Measurements from ENCODE around the gene SUGCT.
A peak's percentile ranks its signal among the peaks of the same experiment; 100 is the strongest.

SUGCT gene

DNA sequence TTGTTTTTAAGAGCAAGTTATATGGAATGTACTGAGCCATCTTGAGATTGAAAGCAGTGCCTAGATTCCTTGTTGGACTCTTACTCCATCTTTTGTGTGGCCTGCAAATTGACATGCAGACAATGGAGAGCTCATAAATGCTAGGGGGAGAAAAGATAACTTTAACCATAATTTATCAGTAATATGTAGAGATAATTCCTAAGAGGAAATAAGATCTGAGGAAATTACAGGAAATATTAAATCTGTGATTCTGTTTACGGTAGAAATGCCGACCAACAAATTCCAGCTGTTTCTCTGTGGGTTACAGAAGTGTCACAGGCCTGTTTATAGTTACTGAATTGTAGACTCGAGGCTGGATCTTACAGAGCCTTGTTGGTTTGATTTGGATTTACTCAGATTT is 348.0 kb downstream of the SUGCT start:
- DNase-seq: no peak

DNA sequence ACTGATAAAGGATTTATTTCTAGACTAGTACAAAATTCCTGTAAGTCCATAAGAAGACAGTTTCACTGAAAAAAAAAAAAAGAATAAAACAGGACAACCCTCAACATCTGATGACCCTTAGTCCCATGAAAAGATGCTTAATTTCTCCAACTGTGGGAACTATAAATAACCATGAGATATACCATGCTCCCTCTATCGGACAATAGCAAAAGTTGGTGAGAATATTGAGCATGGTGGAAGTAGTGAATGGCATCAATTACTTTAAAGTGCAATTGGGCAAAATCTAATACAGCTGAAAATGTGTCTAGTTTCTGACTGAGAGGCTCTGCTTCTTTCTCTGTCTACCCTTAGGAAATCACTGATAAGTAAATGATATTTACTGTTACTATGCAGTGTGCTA is 348.8 kb downstream of the SUGCT start:
- DNase-seq: no peak

- DNase-seq: peak; percentile 27
Measured at GRCh38 chr7:40489844-40490602, 355.2 kb downstream of the SUGCT start.

- peak; percentile 81 for DNase-seq
Measured at GRCh38 chr7:40490603-40490924, 355.8 kb downstream of the SUGCT start.

DNA sequence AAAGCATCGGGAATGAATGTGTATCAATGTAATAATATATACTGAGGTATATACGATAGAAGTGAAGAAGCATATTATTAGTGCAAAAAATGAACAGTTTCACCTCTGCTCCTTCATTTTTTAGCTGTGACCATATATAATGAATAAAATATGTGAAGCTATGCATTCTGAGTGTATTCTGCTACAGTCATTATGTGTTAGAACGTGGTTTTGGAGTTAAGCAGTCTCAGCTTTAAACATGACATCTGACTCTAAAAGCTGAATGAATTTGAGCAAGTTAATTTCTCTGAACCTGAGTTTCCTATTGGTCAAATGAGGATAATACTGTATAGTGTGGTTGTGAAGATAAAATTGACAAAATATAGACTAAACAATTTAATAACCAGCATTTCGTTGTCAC is 358.1 kb downstream of the SUGCT start:
- peak; percentile 66 for DNase-seq

GRCh38 chr7:40493609-40494051 is 358.8 kb downstream of the SUGCT start:
- peak; percentile 96 for DNase-seq

GRCh38 chr7:40498924-40499510 is 364.2 kb downstream of the SUGCT start:
- peak; percentile 63 for DNase-seq

- DNase-seq: peak; percentile 90
Measured at GRCh38 chr7:40499718-40500117, 364.9 kb downstream of the SUGCT start.

GRCh38 chr7:40500219-40500618 is 365.4 kb downstream of the SUGCT start:
- no peak for DNase-seq

DNA sequence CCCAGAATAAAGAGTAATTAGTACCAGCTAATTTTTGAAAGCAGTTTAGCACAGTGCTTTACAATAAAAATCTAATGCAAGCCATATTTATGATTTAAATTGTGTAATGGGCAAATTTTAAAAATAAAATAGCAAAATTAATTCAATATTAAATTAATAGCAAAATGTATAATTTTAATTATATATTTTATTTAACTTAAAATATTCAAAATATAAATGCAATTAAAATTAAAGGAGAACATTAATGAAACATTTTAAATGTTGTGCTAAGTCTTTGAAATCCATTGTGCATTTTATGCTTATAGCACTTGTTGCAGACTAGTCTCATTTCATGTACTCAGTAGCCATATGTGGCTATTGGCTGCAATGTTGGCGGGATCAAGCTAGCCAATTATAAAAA is 367.6 kb downstream of the SUGCT start:
- no peak for DNase-seq

GRCh38 chr7:40506158-40506557 is 371.4 kb downstream of the SUGCT start:
- no peak for DNase-seq

- DNase-seq: no peak
Measured at GRCh38 chr7:40507166-40507565, 372.4 kb downstream of the SUGCT start.

DNA sequence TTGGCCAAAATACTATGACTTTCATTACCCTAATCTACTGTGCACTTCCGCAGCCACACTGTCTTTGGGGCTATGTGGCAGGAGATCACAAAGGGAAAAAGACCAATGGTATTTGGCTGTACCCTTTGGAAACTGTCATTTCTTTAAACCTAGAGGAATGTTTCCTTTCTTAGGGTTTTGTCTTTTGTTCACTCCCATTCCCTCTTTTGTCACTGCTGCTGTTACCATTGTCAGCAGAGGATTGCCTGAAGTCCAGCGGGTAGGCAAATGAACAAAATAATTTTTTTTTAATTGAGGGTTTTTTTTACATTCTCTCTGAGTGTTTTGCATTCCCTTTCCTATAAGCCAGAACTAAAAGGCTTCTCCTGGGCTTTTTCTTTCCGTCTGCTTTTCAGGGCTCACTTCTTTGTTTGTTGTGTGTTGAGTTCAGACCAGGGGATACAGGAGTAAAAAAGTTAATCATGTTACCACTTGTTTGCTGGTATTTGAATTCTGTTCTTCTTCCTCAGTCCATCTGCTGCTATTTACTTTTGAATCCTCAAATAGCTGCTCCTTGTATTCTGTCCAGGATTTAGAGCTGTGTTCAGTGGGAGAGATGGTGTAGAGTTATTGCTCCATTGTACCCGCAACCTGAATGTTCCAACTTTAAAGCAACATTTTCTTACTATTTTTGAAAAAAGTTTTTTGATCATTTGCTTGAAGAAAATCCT is 374.6 kb downstream of the SUGCT start:
- no peak for DNase-seq

- DNase-seq: peak; percentile 59
Measured at GRCh38 chr7:40516376-40516775, 381.6 kb downstream of the SUGCT start.

DNA sequence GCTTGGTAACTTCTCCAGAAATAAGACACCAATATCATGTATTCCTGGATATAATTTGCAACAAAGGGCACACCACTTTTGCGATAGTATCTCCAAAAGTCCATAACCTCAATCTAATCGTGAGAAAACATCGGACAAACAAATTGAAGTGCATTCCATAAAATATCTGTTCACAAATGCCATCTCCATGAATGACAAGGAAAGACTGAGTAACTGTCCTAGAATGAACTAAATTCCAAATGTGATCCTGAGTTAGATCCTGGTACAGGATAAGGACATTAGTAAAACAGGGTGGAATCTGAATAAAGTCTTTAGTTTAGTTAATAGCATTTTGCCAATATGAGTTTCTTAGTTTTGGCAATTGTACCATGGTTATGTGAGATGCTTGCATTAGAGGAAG is 384.2 kb downstream of the SUGCT start:
- no peak for DNase-seq

DNA sequence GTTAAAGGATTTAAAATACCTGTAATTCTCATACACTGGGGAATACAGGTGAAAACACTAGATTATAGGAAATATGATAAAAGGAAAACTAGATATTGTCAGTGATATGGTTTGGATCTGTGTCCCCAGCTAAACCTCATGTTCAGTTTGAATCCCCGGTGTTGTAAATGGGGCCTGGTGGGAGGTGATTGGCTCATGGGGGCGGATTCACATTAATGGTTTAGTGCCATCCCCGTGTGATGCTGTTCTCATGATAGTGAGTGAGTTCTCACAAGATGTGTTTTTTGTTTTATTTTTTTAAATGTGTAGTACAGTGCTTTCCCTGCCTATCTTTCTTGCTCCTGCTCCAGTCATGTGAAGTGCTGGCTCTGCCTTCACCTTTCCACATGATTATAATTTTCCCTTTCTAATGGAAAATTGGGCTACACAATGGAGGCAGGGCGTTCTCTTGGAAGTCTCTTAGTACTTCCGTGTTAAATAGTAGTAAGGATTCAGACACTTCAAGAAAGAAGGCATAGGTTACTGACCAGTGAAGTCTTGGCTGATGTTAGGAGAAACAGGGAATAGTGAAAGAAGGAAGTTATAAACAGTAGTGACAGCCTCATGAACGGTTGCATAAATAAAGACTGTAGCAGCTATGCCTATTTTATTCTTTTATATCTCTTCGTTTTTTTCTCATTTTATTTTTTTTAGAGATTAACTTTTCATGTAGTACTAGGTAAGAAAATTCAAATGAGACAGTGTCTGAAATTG is 386.4 kb downstream of the SUGCT start:
- no peak for DNase-seq

DNA sequence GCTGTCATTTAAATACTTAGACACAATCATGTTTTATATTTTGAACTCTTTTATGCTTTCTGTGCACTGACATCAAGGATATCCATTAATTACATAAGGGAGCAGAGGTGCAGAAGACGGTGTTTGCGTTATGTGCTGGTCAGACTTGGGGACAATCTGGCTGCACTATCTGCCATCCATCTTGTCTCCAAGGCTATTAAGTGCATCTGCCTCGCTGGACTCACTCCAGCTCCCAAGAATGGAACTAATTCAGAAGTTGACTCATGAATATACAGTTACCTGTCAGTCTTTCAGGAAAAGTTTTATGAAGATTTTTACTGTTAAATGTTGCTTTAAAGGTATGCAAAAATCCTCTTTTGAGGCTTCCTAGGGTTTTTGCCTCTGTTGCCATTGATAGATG is 391.0 kb downstream of the SUGCT start:
- DNase-seq: peak; percentile 41

DNA sequence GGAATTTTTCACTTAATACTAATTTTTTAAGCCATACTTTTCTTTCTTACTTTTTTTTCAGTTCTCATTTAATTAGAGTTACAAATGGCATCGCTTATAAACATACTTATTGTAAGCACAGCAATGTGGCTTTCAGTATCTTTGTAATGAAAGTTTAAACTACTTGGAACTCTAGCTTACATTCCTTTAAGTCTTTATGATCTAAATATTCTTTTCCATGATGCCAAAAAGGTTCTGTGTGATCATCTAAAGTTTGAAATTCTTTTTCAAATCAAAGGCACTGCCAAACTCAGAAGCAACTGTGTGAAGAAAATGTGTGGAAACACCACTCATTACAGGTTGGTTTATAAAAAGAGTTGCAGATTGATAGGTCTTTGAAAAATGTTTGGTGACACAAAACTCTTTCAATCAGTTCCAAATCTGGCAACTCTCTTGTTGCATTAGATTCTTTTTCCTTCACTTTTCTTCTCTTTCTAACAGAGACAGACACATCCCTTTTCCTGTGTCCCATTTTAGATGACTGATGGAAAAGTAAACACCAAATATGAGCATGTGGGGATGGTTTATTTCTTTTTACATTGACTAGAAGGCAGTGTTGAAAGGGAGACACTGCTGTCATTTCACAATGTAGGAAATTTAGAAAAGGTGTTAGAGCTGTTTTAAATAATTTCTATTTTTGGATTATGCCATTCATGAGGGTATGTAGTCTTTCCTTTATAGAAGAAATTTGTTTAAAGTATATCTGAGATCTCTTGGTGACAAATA is 392.3 kb downstream of the SUGCT start:
- DNase-seq: no peak

DNA sequence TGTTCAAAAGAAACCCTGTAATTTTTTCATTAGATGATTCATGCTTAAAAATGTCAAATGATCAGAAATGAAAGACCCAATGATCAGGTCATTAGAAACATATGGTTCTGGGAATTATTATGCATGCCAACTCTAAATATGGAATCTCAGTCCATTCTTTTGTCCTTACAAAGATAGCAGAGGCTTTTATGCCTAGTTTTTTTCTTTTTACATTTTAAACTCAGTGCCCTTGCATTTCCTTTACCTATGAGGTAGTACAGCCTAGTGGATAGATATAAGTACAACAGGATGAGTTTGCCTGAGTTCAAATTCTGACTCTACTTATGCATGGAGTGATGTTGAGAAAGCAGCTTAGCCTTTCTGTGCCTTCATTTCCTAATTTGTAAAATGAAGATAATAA is 392.9 kb downstream of the SUGCT start:
- DNase-seq: peak; percentile 66

DNA sequence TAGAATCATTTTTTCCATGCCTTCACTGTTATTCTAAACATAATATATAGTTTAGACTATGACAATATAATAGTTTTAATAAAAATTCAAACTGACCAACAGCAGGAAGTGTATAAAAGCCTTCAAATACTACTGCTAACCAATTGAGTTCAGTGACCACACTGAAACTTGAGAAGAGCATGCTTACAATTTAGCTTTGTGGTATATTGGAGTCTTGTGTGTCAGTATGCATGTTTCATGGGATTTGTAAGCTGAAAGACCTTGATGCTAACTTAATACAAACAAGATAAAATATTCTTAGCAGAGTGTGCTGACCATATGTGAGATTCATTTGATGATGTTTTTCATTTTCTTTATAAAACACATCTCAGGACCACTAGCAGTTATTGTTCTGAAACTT is 395.5 kb downstream of the SUGCT start:
- DNase-seq: peak; percentile 67

GRCh38 chr7:40531956-40532355 is 397.2 kb downstream of the SUGCT start:
- peak; percentile 30 for DNase-seq

DNA sequence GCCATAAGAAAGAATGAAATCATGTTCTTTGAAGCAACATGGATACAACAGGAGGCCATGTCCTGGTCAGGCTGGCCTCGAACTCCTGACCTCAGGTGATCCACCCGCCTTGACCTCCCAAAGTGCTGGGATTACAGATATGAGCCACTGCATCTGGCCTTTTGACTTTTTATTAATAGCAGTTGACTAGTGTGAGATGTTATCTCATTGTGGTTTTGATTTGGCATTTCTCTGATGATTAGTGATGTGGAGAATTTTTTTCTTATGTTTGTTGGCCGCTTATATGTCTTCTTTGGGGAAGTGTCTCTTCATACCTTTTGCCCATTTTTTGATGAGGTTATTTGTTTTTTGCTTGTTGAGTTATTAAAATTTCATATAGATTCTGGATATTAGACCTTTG is 400.9 kb downstream of the SUGCT start:
- DNase-seq: no peak

- DNase-seq: no peak
Measured at GRCh38 chr7:40536421-40536820, 401.6 kb downstream of the SUGCT start.

Data from fibroblast of upper back skin (primary cell).